ENCODE results near the gene HDHD2. TPM values are rescaled to one million over a fixed set of nuclear protein-coding genes. Genes with fewer than 3 reads are reported as not detected.

HDHD2 gene
- total and polyA plus RNA-seq, 3 donors from 2014 or later: 32.3 to 40.4 (median 39.8) TPM

GRCh38 chr18:47121146-47121545 lies 29.2 kb downstream of the HDHD2 start:
- no peak overlapping the region for H3K27ac ChIP-seq
- no peaks in the 10 kb centered on the region for H3K9me3 ChIP-seq
- H3K27me3 ChIP-seq: no peaks in the 10 kb centered on the region
- DNase-seq: no peak
- no peaks in the 10 kb centered on the region for H3K4me1 ChIP-seq
- intact Hi-C loops (cut with DNase I; ENCODE audit: low total_unique reads): no loop called here
- H3K4me3 ChIP-seq: no peak overlapping the region
- H3K36me3 ChIP-seq (ENCODE audit: low read depth, missing control alignments): no peaks in the 10 kb centered on the region
- TF ChIP-seq POLR2A (IDR thresholded peaks at IDR 0.05): no peak
- TF ChIP-seq, protein P1, sequence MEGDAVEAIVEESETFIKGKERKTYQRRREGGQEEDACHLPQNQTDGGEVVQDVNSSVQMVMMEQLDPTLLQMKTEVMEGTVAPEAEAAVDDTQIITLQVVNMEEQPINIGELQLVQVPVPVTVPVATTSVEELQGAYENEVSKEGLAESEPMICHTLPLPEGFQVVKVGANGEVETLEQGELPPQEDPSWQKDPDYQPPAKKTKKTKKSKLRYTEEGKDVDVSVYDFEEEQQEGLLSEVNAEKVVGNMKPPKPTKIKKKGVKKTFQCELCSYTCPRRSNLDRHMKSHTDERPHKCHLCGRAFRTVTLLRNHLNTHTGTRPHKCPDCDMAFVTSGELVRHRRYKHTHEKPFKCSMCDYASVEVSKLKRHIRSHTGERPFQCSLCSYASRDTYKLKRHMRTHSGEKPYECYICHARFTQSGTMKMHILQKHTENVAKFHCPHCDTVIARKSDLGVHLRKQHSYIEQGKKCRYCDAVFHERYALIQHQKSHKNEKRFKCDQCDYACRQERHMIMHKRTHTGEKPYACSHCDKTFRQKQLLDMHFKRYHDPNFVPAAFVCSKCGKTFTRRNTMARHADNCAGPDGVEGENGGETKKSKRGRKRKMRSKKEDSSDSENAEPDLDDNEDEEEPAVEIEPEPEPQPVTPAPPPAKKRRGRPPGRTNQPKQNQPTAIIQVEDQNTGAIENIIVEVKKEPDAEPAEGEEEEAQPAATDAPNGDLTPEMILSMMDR (IDR thresholded peaks at IDR 0.05): no peak
- 92 to 96% methylated on average over 3 of the region's 3 CpGs for WGBS, 2 donors

- 78 to 92% methylated on average over 4 of the region's 4 CpGs for WGBS, 2 donors
- no peaks in the 10 kb centered on the region for H3K27me3 ChIP-seq
- no peak for DNase-seq
Observed at GRCh38 chr18:47120428-47120827, 29.9 kb downstream of the HDHD2 start.

DNA sequence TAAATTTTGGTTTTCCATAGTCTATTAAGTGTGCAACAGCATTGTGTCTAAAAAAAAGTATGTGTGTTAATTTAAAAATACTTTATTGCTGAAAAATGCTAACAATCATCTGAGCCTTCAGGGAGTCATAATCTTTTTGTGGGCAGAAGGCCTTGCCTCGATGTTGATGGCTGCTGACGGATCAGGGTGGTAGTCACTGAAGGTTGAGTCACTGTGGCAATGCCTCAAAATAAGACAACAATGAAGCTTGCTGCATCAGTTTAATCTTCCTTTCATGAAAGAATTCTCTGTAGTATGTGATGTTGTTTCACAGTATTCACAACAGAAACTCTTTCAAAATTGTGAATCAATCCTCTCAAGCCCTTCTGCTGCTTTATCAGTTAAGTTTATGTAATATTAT lies 31.3 kb downstream of the HDHD2 start:
- 94 to 95% methylated on average over 2 of the region's 2 CpGs for WGBS, 2 donors
- H3K4me3 ChIP-seq: no peak overlapping the region
- no peak for TF ChIP-seq POLR2A (IDR thresholded peaks at IDR 0.05)
- TF ChIP-seq, protein P1 (IDR thresholded peaks at IDR 0.05): no peak
- DNase-seq: no peak
- intact Hi-C loops (cut with DNase I; ENCODE audit: low total_unique reads): no loop called here
- H3K27me3 ChIP-seq: no peaks in the 10 kb centered on the region
- H3K27ac ChIP-seq: no peak overlapping the region
- no peaks in the 10 kb centered on the region for H3K4me1 ChIP-seq
- no peaks in the 10 kb centered on the region for H3K36me3 ChIP-seq (ENCODE audit: low read depth, missing control alignments)
- H3K9me3 ChIP-seq: no peaks in the 10 kb centered on the region

More at GRCh38 chr18:47120428-47120827, 29.9 kb downstream of the HDHD2 start:
- intact Hi-C loops (cut with DNase I; ENCODE audit: low total_unique reads): no loop called here
- no peaks in the 10 kb centered on the region for H3K36me3 ChIP-seq (ENCODE audit: low read depth, missing control alignments)
- H3K9me3 ChIP-seq: no peaks in the 10 kb centered on the region
- H3K4me3 ChIP-seq: no peak overlapping the region
- H3K4me1 ChIP-seq: no peaks in the 10 kb centered on the region
- no peak overlapping the region for H3K27ac ChIP-seq
- TF ChIP-seq, protein P1 (IDR thresholded peaks at IDR 0.05): no peak
- no peak for TF ChIP-seq POLR2A (IDR thresholded peaks at IDR 0.05)

DNA sequence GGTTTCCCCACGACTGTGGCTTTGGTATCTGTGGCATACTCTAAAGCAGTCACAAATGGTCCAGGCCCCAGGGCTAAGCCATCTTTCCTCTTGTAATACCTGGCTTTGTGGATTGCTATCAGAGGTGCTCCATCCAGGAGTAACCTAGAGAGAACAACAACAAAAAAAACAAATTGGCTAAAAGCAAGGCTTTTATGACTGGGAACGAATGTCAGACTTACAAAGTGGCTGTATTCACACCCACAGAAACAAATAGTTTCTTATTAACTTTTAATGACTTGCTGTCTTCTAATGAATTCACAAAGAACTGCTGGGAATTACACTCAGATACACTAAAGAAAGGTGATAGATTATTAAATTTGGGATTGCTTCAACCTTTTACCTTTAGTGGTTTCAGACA lies 35.1 kb downstream of the HDHD2 start:
- Histone ChIP-seq H3K9me3 (no peaks in the 10 kb centered on the region), H3K4me1 (no peaks in the 10 kb centered on the region), H3K27me3 (no peaks in the 10 kb centered on the region), H3K4me3 (no peak overlapping the region), H3K27ac (no peak overlapping the region), H3K36me3 (ENCODE audit: low read depth, missing control alignments) (no peaks in the 10 kb centered on the region)
- intact Hi-C loops (cut with DNase I; ENCODE audit: low total_unique reads): no loop called here
- TF ChIP-seq, protein P1 (IDR thresholded peaks at IDR 0.05): no peak
- no peak for TF ChIP-seq POLR2A (IDR thresholded peaks at IDR 0.05)
- 75 to 79% methylated on average over 2 of the region's 2 CpGs for WGBS, 2 donors
- DNase-seq: no peak

GRCh38 chr18:47113796-47114540 lies 36.3 kb downstream of the HDHD2 start:
- H3K27me3 ChIP-seq: no peaks in the 10 kb centered on the region
- no peaks in the 10 kb centered on the region for H3K4me1 ChIP-seq
- H3K4me3 ChIP-seq: no peak overlapping the region
- no peak overlapping the region for H3K27ac ChIP-seq
- H3K9me3 ChIP-seq: no peaks in the 10 kb centered on the region
- TF ChIP-seq POLR2A (IDR thresholded peaks at IDR 0.05): no peak
- TF ChIP-seq, protein P1 (IDR thresholded peaks at IDR 0.05): no peak
- H3K36me3 ChIP-seq (ENCODE audit: low read depth, missing control alignments): no peaks in the 10 kb centered on the region
- DNase-seq: no peak
- 91 to 93% methylated on average over 2 of the region's 2 CpGs for WGBS, 2 donors
- intact Hi-C loops (cut with DNase I; ENCODE audit: low total_unique reads): no loop called here
